Measurements from ENCODE around the gene DDIT4L.

- TF ChIP-seq CTCF (IDR thresholded peaks at IDR 0.05): no peak
- no peak for TF ChIP-seq POLR2A (IDR thresholded peaks at IDR 0.05)
- TF ChIP-seq POLR2AphosphoS5 (IDR thresholded peaks at IDR 0.05): no peak
These were observed 2.5 kb downstream of the DDIT4L start for GRCh38 chr4:100187781-100188180.
